ENCODE data around the gene SCAI.

SCAI gene

DNA sequence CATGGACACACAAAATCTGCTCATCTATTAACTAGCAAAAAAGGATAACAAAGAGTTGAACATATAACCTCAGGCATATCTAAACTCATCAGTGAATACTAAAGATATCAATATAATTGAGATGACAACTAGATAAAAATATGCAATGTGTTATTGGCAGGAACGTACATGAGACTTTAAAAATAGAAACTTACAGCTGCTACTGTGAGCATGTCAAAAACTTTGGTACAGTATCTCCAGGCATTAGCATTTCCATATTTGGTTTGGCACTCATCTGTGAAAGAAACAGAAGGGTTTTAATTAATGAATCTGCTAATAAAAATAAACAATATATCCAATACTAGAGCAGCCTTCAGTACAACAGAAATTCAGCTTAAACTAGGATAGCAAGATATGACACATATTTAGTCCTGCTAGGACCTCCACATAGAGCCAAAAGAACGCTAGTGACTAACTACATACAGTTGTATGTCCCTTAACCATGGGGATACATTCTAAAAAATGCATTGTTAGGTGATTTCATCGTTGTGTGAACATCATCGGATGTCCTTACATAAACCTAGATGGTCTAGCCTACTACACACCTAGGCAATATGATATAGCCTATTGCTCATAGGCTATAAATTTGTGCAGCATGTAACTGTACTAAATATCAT, 10.5 kb upstream of the SCAI start:
- no peak overlapping the region for H3K9ac ChIP-seq (ENCODE audit: low read depth, low read length, poor library complexity, severe bottlenecking)
- H3K4me3 ChIP-seq (ENCODE audit: low read length, poor library complexity, severe bottlenecking), result no peak overlapping the region
- H3K4me1 ChIP-seq (ENCODE audit: insufficient read depth, low read length, poor library complexity, severe bottlenecking), result no peaks in the 10 kb centered on the region
- H3K9me2 ChIP-seq (replicated peaks; ENCODE audit: low read depth, low read length), result no peaks in the 10 kb centered on the region
- H3K36me3 ChIP-seq (ENCODE audit: insufficient read depth, low read length), result peaks cover 76% of the 10 kb centered on the region
- no peaks in the 10 kb centered on the region for H4K20me1 ChIP-seq (ENCODE audit: insufficient read depth, low read length, poor library complexity, severe bottlenecking)
- H3K4me2 ChIP-seq (ENCODE audit: low read depth, low read length, poor library complexity, severe bottlenecking), result no peak overlapping the region
- no peaks in the 10 kb centered on the region for H3K27me3 ChIP-seq (ENCODE audit: insufficient read depth, low read length, poor library complexity, severe bottlenecking)
- TF ChIP-seq EZH2phosphoT487 (IDR thresholded peaks at IDR 0.05; ENCODE audit: borderline replicate concordance), result no peak
- TF ChIP-seq, protein P1, sequence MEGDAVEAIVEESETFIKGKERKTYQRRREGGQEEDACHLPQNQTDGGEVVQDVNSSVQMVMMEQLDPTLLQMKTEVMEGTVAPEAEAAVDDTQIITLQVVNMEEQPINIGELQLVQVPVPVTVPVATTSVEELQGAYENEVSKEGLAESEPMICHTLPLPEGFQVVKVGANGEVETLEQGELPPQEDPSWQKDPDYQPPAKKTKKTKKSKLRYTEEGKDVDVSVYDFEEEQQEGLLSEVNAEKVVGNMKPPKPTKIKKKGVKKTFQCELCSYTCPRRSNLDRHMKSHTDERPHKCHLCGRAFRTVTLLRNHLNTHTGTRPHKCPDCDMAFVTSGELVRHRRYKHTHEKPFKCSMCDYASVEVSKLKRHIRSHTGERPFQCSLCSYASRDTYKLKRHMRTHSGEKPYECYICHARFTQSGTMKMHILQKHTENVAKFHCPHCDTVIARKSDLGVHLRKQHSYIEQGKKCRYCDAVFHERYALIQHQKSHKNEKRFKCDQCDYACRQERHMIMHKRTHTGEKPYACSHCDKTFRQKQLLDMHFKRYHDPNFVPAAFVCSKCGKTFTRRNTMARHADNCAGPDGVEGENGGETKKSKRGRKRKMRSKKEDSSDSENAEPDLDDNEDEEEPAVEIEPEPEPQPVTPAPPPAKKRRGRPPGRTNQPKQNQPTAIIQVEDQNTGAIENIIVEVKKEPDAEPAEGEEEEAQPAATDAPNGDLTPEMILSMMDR (conservative IDR thresholded peaks at IDR 0.05; ENCODE audit: low read length), result no peak
- H3F3A ChIP-seq (ENCODE audit: low read depth), result no peaks in the 10 kb centered on the region
- no peaks in the 10 kb centered on the region for H3K9me3 ChIP-seq (ENCODE audit: insufficient read depth, low read depth, low read length)
- H2AFZ ChIP-seq (ENCODE audit: low read length), result no peak overlapping the region
- no peaks in the 10 kb centered on the region for H3K79me2 ChIP-seq (ENCODE audit: insufficient read depth, low read length)

DNA sequence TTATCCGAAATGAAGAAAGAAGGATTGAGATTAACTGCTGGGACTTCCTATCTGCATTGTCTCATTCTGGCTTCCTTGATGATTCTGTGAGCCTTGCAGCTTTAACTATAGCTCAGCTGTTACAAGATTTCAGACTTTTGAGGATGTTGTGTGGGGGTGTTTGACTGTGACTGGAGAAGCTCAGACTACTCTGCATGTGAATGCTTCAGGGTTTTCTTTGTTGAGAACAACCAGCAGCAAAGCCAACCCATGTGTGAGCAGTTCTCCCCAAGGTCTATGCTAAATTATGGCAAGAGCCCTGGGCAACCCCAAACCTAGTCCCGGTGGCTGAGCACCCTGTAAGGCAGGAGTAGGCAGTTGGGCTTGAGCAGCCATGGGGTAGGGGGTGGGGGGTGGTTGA, 8.4 kb upstream of the SCAI start:
- no peaks in the 10 kb centered on the region for H4K20me1 ChIP-seq (ENCODE audit: insufficient read depth, low read length, poor library complexity, severe bottlenecking)
- no peaks in the 10 kb centered on the region for H3K9me2 ChIP-seq (replicated peaks; ENCODE audit: low read depth, low read length)
- no peaks in the 10 kb centered on the region for H3F3A ChIP-seq (ENCODE audit: low read depth)
- no peaks in the 10 kb centered on the region for H3K79me2 ChIP-seq (ENCODE audit: insufficient read depth, low read length)
- no peak for TF ChIP-seq EZH2phosphoT487 (IDR thresholded peaks at IDR 0.05; ENCODE audit: borderline replicate concordance)
- TF ChIP-seq, protein P1 (conservative IDR thresholded peaks at IDR 0.05; ENCODE audit: low read length), result no peak
- H3K9ac ChIP-seq (ENCODE audit: low read depth, low read length, poor library complexity, severe bottlenecking), result no peak overlapping the region
- no peaks in the 10 kb centered on the region for H3K4me1 ChIP-seq (ENCODE audit: insufficient read depth, low read length, poor library complexity, severe bottlenecking)
- H3K4me2 ChIP-seq (ENCODE audit: low read depth, low read length, poor library complexity, severe bottlenecking), result no peak overlapping the region
- H3K9me3 ChIP-seq (ENCODE audit: insufficient read depth, low read depth, low read length), result no peaks in the 10 kb centered on the region
- no peak overlapping the region for H3K4me3 ChIP-seq (ENCODE audit: low read length, poor library complexity, severe bottlenecking)
- H2AFZ ChIP-seq (ENCODE audit: low read length), result no peak overlapping the region
- peaks cover 68% of the 10 kb centered on the region for H3K36me3 ChIP-seq (ENCODE audit: insufficient read depth, low read length)
- H3K27me3 ChIP-seq (ENCODE audit: insufficient read depth, low read length, poor library complexity, severe bottlenecking), result no peaks in the 10 kb centered on the region

DNA sequence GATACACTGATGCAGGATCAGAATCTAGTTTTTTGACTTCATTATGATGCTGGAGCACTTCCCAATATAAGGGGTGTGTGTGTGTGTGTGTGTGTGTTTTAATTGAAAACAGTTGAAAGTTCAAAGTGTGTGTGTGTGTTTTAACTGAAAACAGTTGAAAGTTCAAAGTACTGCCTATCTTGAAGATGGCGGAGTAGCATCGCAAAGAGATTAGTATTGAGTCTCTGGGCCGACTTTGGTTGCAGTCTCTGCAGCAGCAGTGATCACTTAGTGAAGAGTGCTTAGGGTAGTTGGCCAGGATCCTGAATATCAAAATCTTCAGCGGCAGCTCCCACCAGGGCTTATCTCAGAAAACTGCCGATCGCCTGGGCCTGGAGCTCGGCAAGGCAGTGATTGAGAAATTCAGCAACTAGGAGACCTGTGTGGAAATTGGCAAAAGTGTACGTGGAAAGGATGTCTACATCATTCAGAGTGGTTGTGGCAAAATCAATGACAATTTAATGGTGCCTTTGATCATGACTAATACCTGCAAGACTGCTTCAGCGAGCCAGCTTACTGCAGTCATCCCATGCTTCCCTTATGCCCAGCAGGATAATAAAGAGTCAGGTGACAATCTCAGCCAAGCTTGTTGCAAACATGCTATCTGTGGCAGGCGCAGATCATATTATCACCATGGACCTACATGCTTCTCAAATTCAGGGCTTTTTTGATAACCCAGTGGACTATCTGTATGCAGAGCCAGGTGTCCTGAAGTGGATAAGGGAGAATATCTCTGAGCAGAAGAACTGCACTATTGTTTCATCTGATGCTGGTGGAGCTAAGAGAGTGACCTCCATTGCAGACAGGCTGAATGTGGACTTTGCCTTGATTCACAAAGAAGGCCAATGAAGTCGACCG, 7.3 kb upstream of the SCAI start:
- no peaks in the 10 kb centered on the region for H3K9me2 ChIP-seq (replicated peaks; ENCODE audit: low read depth, low read length)
- no peak overlapping the region for H3K4me2 ChIP-seq (ENCODE audit: low read depth, low read length, poor library complexity, severe bottlenecking)
- H3K79me2 ChIP-seq (ENCODE audit: insufficient read depth, low read length), result no peaks in the 10 kb centered on the region
- no peak overlapping the region for H3K4me3 ChIP-seq (ENCODE audit: low read length, poor library complexity, severe bottlenecking)
- no peaks in the 10 kb centered on the region for H4K20me1 ChIP-seq (ENCODE audit: insufficient read depth, low read length, poor library complexity, severe bottlenecking)
- TF ChIP-seq EZH2phosphoT487 (IDR thresholded peaks at IDR 0.05; ENCODE audit: borderline replicate concordance), result no peak
- H2AFZ ChIP-seq (ENCODE audit: low read length), result no peak overlapping the region
- no peaks in the 10 kb centered on the region for H3K9me3 ChIP-seq (ENCODE audit: insufficient read depth, low read depth, low read length)
- no peaks in the 10 kb centered on the region for H3K4me1 ChIP-seq (ENCODE audit: insufficient read depth, low read length, poor library complexity, severe bottlenecking)
- no peaks in the 10 kb centered on the region for H3K27me3 ChIP-seq (ENCODE audit: insufficient read depth, low read length, poor library complexity, severe bottlenecking)
- no peaks in the 10 kb centered on the region for H3F3A ChIP-seq (ENCODE audit: low read depth)
- H3K9ac ChIP-seq (ENCODE audit: low read depth, low read length, poor library complexity, severe bottlenecking), result no peak overlapping the region
- peaks cover 65% of the 10 kb centered on the region for H3K36me3 ChIP-seq (ENCODE audit: insufficient read depth, low read length)

Data from Loucy (cell line).